Caco-2 (cell line): ENCODE data around the gene BUB1B. TPM values are rescaled to one million over a fixed set of nuclear protein-coding genes. Genes with fewer than 3 reads are reported as not detected.

Experiments
- BruUV-seq: library from RNA; stranded (reverse); fragments of 400-500 nt; replicated peaks from 2 replicates; lab custom pipeline; 2021; lab: Mats Ljungman, UMichigan
- CTCF ChIA-PET: fragments of 300-600 bp; sonication (Branson Sonifier 250); formaldehyde crosslinking; loops from one replicate; lab custom pipeline; 2022; ENCODE audit warnings: antibody characterized with exemption; lab: Charles Lee
- POLR2A ChIA-PET: fragments of 300-600 bp; sonication (Branson Sonifier 250); formaldehyde crosslinking; loops from one replicate; lab custom pipeline; 2022; ENCODE audit warnings: antibody characterized with exemption; lab: Charles Lee
- DNase-seq, 2 experiments: peaks; one replicate each; pipeline versions ENCODE4 v3.0.0 to v3.0.0-alpha.2; 2020 to 2022
- H3K27me3 ChIP-seq: replicated peaks from 2 replicates; pipeline ENCODE4 v1.6.0; 2011; ENCODE audit warnings: low read length; ENCODE audit not compliant: control insufficient read depth, insufficient read depth
- H3K36me3 ChIP-seq: 2 replicates; pipeline ENCODE4 v1.5.1; 2011; ENCODE audit warnings: low read length; ENCODE audit not compliant: control insufficient read depth, insufficient read depth
- H3K4me1 ChIP-seq: fragments of 250-450 bp; sonication (Bioruptor Pico); 2 replicates; pipeline ENCODE4 v1.5.1; 2020; ENCODE audit warnings: mild to moderate bottlenecking
- H3K4me3 ChIP-seq: 2 replicates; pipeline ENCODE4 v1.5.1; 2011; ENCODE audit warnings: low read depth, mild to moderate bottlenecking, control low read depth, low read length
- H3K9me3 ChIP-seq: fragments of 250-450 bp; sonication (Bioruptor Pico); 2 replicates; pipeline ENCODE4 v1.5.1; 2020; ENCODE audit warnings: mild to moderate bottlenecking, moderate library complexity
- H3K27ac Mint-ChIP-seq: one replicate; pipeline ENCODE4 v1.8.0; 2022; ENCODE audit warnings: mixed read lengths; ENCODE audit not compliant: unreplicated experiment
- H3K27me3 Mint-ChIP-seq: one replicate; pipeline ENCODE4 v1.8.0; 2022; ENCODE audit warnings: mixed read lengths; ENCODE audit not compliant: insufficient read depth, unreplicated experiment
- H3K36me3 Mint-ChIP-seq: one replicate; pipeline ENCODE4 v1.8.0; 2022; ENCODE audit warnings: mild to moderate bottlenecking, mixed read lengths; ENCODE audit not compliant: insufficient read depth, unreplicated experiment
- H3K4me1 Mint-ChIP-seq: one replicate; pipeline ENCODE4 v1.8.0; 2022; ENCODE audit warnings: low read depth, mixed read lengths; ENCODE audit not compliant: unreplicated experiment
- H3K4me3 Mint-ChIP-seq: one replicate; pipeline ENCODE4 v1.8.0; 2022; ENCODE audit warnings: mild to moderate bottlenecking, moderate library complexity, mixed read lengths; ENCODE audit not compliant: unreplicated experiment
- H3K9me3 Mint-ChIP-seq: one replicate; pipeline ENCODE4 v1.8.0; 2022; ENCODE audit warnings: mixed read lengths; ENCODE audit not compliant: unreplicated experiment
- intact Hi-C: fragments of 100-400 bp; cut with micrococcal nuclease; formaldehyde crosslinking; loops from one replicate; pipeline ENCODE4 v1.10.0; 2022; ENCODE audit not compliant: unreplicated experiment
- total RNA-seq: library from RNA; stranded (reverse); gene quantifications from 2 replicates; pipeline ENCODE4 v1.2.3, GENCODE V29; 2022
- TF ChIP-seq, protein P1 (sequence below), 2 experiments: fragments of 200-600 bp in 1 of 2; IDR thresholded peaks; 1 replicate in 1 of 2; 2 replicates in 1 of 2; pipeline versions ENCODE4 v1.5.1 to v1.8.0; 2011 to 2022; ENCODE audit warnings: antibody characterized with exemption in 1 of 2, control low read depth in 1 of 2, inconsistent platforms in 1 of 2, low read depth in 1 of 2, low read length in 1 of 2, mild to moderate bottlenecking in 1 of 2, moderate library complexity in 1 of 2; ENCODE audit not compliant: insufficient read depth in 1 of 2, severe bottlenecking in 1 of 2, unreplicated experiment in 1 of 2

BUB1B gene
- total RNA-seq, 1 experiment from 2014 or later, result 73.5 TPM

DNA sequence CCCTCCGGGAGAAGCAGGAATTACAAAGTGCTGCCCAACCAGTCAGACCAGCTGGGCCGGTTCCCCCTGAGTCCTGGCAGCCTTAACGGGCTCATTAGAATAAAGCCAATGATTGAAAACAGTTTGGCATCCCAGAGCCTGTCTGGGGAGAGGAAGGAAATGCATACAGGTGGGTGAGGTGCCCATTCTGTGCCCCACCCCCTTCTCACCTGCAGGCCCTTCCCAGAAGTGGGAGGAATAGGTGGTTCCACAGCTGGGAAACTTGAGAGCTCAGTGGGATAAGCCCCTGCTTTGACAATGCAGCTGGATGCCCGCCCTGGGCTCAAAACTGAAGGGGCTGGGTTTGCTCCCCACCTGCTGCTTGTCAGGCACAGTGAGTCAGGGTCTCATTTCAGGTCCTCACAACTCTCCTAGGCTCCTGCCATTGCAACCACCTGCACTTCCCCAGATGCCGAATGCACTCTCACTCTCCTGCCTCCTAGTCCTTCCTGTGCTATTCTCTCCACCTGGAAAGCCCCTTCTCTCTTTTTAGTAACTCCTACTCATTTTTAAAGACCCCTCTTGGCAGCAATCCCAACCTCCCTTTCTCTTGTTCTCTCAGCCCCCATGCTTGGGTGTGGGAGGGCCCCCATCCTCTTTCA, 5.5 kb upstream of the BUB1B start:
- no peaks in the 10 kb centered on the region for H3K27me3 Mint-ChIP-seq
- no peak overlapping the region for H3K27ac Mint-ChIP-seq
- peaks cover 4% of the 10 kb centered on the region for H3K36me3 Mint-ChIP-seq
- Histone ChIP-seq H3K36me3 (no peaks in the 10 kb centered on the region), H3K27me3 (no peaks in the 10 kb centered on the region), H3K4me1 (peaks cover 12% of the 10 kb centered on the region), H3K4me3 (no peak overlapping the region), H3K9me3 (no peaks in the 10 kb centered on the region)
- BruUV-seq, result no TSS peak
- no peaks in the 10 kb centered on the region for H3K9me3 Mint-ChIP-seq
- ChIA-PET CTCF (no interaction called here), POLR2A (interaction anchor here (1.1 kb wide), 1 partner anchor 50 kb away, joined by 3 read pairs; no protein-coding TSS in a partner anchor)
- intact Hi-C loops, result no loop called here
- H3K4me3 Mint-ChIP-seq, result no peak overlapping the region
- TF ChIP-seq, protein P1, sequence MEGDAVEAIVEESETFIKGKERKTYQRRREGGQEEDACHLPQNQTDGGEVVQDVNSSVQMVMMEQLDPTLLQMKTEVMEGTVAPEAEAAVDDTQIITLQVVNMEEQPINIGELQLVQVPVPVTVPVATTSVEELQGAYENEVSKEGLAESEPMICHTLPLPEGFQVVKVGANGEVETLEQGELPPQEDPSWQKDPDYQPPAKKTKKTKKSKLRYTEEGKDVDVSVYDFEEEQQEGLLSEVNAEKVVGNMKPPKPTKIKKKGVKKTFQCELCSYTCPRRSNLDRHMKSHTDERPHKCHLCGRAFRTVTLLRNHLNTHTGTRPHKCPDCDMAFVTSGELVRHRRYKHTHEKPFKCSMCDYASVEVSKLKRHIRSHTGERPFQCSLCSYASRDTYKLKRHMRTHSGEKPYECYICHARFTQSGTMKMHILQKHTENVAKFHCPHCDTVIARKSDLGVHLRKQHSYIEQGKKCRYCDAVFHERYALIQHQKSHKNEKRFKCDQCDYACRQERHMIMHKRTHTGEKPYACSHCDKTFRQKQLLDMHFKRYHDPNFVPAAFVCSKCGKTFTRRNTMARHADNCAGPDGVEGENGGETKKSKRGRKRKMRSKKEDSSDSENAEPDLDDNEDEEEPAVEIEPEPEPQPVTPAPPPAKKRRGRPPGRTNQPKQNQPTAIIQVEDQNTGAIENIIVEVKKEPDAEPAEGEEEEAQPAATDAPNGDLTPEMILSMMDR (IDR thresholded peaks at IDR 0.05; ENCODE audit: insufficient read depth in 1 of 2, low read depth in 1 of 2, low read length in 1 of 2, severe bottlenecking in 1 of 2, unreplicated experiment in 1 of 2), result no peak
- peak in 1 of 2 experiments; percentile 13 for DNase-seq
- peaks cover 15% of the 10 kb centered on the region for H3K4me1 Mint-ChIP-seq

DNA sequence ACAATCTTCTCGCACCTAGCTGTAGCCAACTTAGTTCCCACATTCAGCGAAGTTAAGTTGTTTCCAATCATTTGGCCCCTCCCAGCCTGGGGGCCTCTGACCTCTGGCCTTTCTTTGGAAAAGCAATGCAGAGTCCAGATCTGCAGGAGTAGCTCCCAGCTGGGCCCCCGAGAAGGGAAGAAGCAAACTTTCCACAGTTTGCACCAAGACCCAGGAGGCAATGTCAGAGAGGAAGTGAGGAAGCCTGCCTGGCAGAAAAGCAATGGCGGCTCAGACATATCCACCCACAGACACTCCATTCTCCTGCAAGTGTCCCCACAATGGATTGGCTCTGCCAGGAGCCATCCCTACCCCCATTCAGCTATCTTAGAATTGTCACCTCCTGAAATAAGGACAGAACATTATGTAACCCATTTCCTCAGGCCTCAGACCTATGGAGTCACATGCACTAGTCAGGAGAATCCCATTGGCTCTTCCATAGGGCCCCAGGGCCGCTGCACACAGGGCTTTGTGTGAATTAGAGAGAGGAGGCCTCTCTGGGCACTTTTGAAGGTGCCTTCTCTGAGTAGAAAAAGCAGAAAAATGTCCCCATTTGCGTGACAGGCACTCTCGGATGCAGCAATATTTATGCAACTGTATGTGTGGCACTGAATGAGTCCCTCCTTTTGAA, 3.0 kb upstream of the BUB1B start:
- TF ChIP-seq, protein P1 (IDR thresholded peaks at IDR 0.05; ENCODE audit: insufficient read depth in 1 of 2, low read depth in 1 of 2, low read length in 1 of 2, severe bottlenecking in 1 of 2, unreplicated experiment in 1 of 2), result no peak
- no peaks in the 10 kb centered on the region for H3K9me3 ChIP-seq
- no peak for DNase-seq
- Mint-ChIP-seq H3K9me3 (no peaks in the 10 kb centered on the region), H3K27me3 (no peaks in the 10 kb centered on the region), H3K36me3 (no peaks in the 10 kb centered on the region), H3K27ac (no peak overlapping the region), H3K4me3 (no peak overlapping the region), H3K4me1 (peaks cover 15% of the 10 kb centered on the region)
- ChIA-PET POLR2A (no interaction called here), CTCF (no interaction called here)
- intact Hi-C loops, result no loop called here
- no peaks in the 10 kb centered on the region for H3K27me3 ChIP-seq
- no TSS peak for BruUV-seq
- H3K36me3 ChIP-seq, result no peaks in the 10 kb centered on the region
- peaks cover 22% of the 10 kb centered on the region for H3K4me1 ChIP-seq
- no peak overlapping the region for H3K4me3 ChIP-seq

DNA sequence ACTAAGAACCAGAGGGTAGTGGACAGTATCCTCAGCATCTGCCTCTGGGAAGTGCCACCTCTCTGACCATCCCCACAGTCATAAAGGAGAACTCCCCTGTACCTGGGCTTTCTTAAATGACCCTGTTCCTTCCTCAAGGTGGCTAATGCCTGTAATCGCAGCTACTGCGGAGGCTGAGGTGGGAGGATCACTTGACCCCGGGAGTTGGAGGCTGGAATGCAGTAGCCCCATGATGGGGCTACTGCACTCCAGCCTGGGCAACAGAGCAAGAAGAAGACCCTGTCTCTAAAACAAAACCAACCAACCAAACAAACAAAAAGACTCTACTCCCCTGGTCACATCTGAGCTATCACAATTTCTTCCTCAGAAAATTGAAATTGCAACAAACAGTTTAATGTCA, 848 bp upstream of the BUB1B start:
- BruUV-seq, result no TSS peak

More for the DNA sequence above, 848 bp upstream of the BUB1B start:
- H3K4me1 Mint-ChIP-seq, result peaks cover 10% of the 10 kb centered on the region
- Histone ChIP-seq H3K4me3 (no peak overlapping the region), H3K36me3 (no peaks in the 10 kb centered on the region), H3K4me1 (peaks cover 23% of the 10 kb centered on the region), H3K9me3 (no peaks in the 10 kb centered on the region), H3K27me3 (no peaks in the 10 kb centered on the region)
- ChIA-PET POLR2A (no interaction called here), CTCF (no interaction called here)
- H3K9me3 Mint-ChIP-seq, result no peaks in the 10 kb centered on the region
- H3K27me3 Mint-ChIP-seq, result no peaks in the 10 kb centered on the region
- H3K4me3 Mint-ChIP-seq, result no peak overlapping the region
- DNase-seq, result no peak
- TF ChIP-seq, protein P1 (IDR thresholded peaks at IDR 0.05; ENCODE audit: insufficient read depth in 1 of 2, low read depth in 1 of 2, low read length in 1 of 2, severe bottlenecking in 1 of 2, unreplicated experiment in 1 of 2), result no peak
- no peak overlapping the region for H3K27ac Mint-ChIP-seq
- no peaks in the 10 kb centered on the region for H3K36me3 Mint-ChIP-seq
- intact Hi-C loops, result loop anchor here (1.0 to 2.0 kb wide), 2 partner anchors 51 to 115 kb away; no protein-coding TSS in a partner anchor
